IMR-90 (cell line): ENCODE measurements around the gene ACACB. TPM values are rescaled to one million over a fixed set of nuclear protein-coding genes. Genes with fewer than 3 reads are reported as not detected.

ENCODE experiments used
- ATAC-seq: fragments of 200-7000 bp; cut with Tn5 transposase; 2 replicates; pipeline ENCODE4 v1.9.1; 2020; ENCODE audit warnings: low read depth, mild to moderate bottlenecking, moderate library complexity
- BruUV-seq: library from RNA; stranded (reverse); fragments of 400-500 nt; replicated peaks from 2 replicates; lab custom pipeline; 2021; lab: Mats Ljungman, UMichigan
- CTCF ChIA-PET: fragments of 300-600 bp; formaldehyde crosslinking; extraction: SDS; loops from one replicate; lab custom pipeline; 2021; ENCODE audit warnings: antibody characterized with exemption; lab: Yijun Ruan, JAX
- POLR2A ChIA-PET: fragments of 300-600 bp; sonication (Branson Sonifier 250); formaldehyde crosslinking; loops from one replicate; lab custom pipeline; 2022; ENCODE audit warnings: antibody characterized with exemption; ENCODE audit not compliant: unreplicated experiment; lab: Charles Lee
- DNase-seq: peaks from one replicate; pipeline ENCODE4 v3.0.0; 2013
- H2AFZ ChIP-seq: replicated peaks from 2 replicates; pipeline ENCODE3; 2013; ENCODE audit warnings: low read length, mild to moderate bottlenecking; ENCODE audit not compliant: poor library complexity
- H2AK5ac ChIP-seq: 2 replicates; pipeline ENCODE4 v1.6.1; 2013; ENCODE audit warnings: low read depth, low read length, inconsistent platforms
- H2AK9ac ChIP-seq: replicated peaks from 2 replicates; pipeline ENCODE3; 2013; ENCODE audit warnings: mild to moderate bottlenecking, low read depth, low read length, moderate library complexity; ENCODE audit not compliant: poor library complexity
- H2BK120ac ChIP-seq: 2 replicates; pipeline ENCODE4 v1.6.1; 2013; ENCODE audit warnings: low read depth, low read length, inconsistent platforms
- H2BK15ac ChIP-seq: 3 replicates; pipeline ENCODE4 v1.6.1; 2013; ENCODE audit warnings: low read depth, low read length, inconsistent platforms
- H2BK20ac ChIP-seq: 2 replicates; pipeline ENCODE4 v1.6.1; 2013; ENCODE audit warnings: low read depth, mild to moderate bottlenecking, inconsistent platforms, low read length, moderate library complexity
- H2BK5ac ChIP-seq: 2 replicates; pipeline ENCODE4 v1.6.1; 2013; ENCODE audit warnings: mild to moderate bottlenecking, low read depth, low read length, inconsistent platforms; ENCODE audit not compliant: poor library complexity, severe bottlenecking
- H3K14ac ChIP-seq: replicated peaks from 2 replicates; pipeline ENCODE4 v1.6.1; 2013; ENCODE audit warnings: low read depth, low read length, inconsistent platforms
- H3K18ac ChIP-seq: 2 replicates; pipeline ENCODE4 v1.6.1; 2013; ENCODE audit warnings: low read depth, low read length, control low read depth
- H3K23ac ChIP-seq: 2 replicates; pipeline ENCODE4 v1.6.1; 2013; ENCODE audit warnings: low read depth, low read length, inconsistent platforms
- H3K27ac ChIP-seq: 2 replicates; pipeline ENCODE4 v1.5.1; 2013; ENCODE audit warnings: mild to moderate bottlenecking, control low read depth, low read length; ENCODE audit not compliant: insufficient read depth
- H3K27me3 ChIP-seq: 2 replicates; pipeline ENCODE4 v1.6.1; 2013; ENCODE audit warnings: low read length; ENCODE audit not compliant: control insufficient read depth, insufficient read depth
- H3K36me3 ChIP-seq: 2 replicates; pipeline ENCODE4 v1.6.1; 2013; ENCODE audit warnings: low read length, mixed read lengths; ENCODE audit not compliant: control insufficient read depth, insufficient read depth
- H3K4ac ChIP-seq: 2 replicates; pipeline ENCODE4 v1.6.1; 2013; ENCODE audit warnings: low read depth, low read length, inconsistent platforms
- H3K4me1 ChIP-seq: 2 replicates; pipeline ENCODE4 v1.6.1; 2013; ENCODE audit warnings: low read length, mixed read lengths; ENCODE audit not compliant: control insufficient read depth, insufficient read depth
- H3K4me2 ChIP-seq: 2 replicates; pipeline ENCODE4 v1.6.1; 2013; ENCODE audit warnings: low read depth, mild to moderate bottlenecking, control low read depth, low read length, moderate library complexity
- H3K4me3 ChIP-seq: 2 replicates; pipeline ENCODE4 v1.5.1; 2013; ENCODE audit warnings: low read depth, mild to moderate bottlenecking, control low read depth, low read length, moderate library complexity; ENCODE audit not compliant: insufficient read depth
- H3K56ac ChIP-seq: 2 replicates; pipeline ENCODE4 v1.6.1; 2013; ENCODE audit warnings: low read length, inconsistent platforms; ENCODE audit not compliant: insufficient read depth; ENCODE audit errors: extremely low read depth
- H3K79me1 ChIP-seq, 2 experiments: 2 replicates each; pipeline ENCODE4 v1.6.1; 2013; ENCODE audit warnings: low read length in 2 of 2, inconsistent platforms in 1 of 2, low read depth in 1 of 2
- H3K9ac ChIP-seq: 2 replicates; pipeline ENCODE4 v1.6.1; 2013; ENCODE audit warnings: low read depth, low read length, control low read depth
- H3K9me1 ChIP-seq: 2 replicates; pipeline ENCODE4 v1.6.1; 2013; ENCODE audit warnings: low read length, inconsistent platforms; ENCODE audit not compliant: insufficient read depth
- H3K9me3 ChIP-seq: 2 replicates; pipeline ENCODE4 v1.6.1; 2013; ENCODE audit warnings: low read length; ENCODE audit not compliant: control insufficient read depth, insufficient read depth
- H4K20me1 ChIP-seq: 2 replicates; pipeline ENCODE4 v1.6.1; 2013; ENCODE audit warnings: low read length, inconsistent platforms; ENCODE audit not compliant: insufficient read depth
- H4K5ac ChIP-seq: 2 replicates; pipeline ENCODE4 v1.6.1; 2013; ENCODE audit warnings: mild to moderate bottlenecking, low read depth, low read length, control low read depth
- H4K8ac ChIP-seq, 2 experiments: 2 replicates each; pipeline ENCODE4 v1.6.1; 2013; ENCODE audit warnings: low read depth in 2 of 2, low read length in 2 of 2, control low read depth in 1 of 2, inconsistent platforms in 1 of 2
- H4K91ac ChIP-seq: 2 replicates; pipeline ENCODE4 v1.6.1; 2013; ENCODE audit warnings: low read depth, low read length, inconsistent platforms; ENCODE audit not compliant: insufficient read depth
- BHLHE40 ChIP-seq: fragments of 150-350 bp; IDR thresholded peaks from 2 replicates; pipeline ENCODE4 v1.6.1; 2016; ENCODE audit warnings: mild to moderate bottlenecking, low read depth, low read length
- CEBPB ChIP-seq: IDR thresholded peaks from 2 replicates; pipeline ENCODE4 v1.6.1; 2012; ENCODE audit warnings: low read depth, low read length, improper control_type of control experiment
- CHD1 ChIP-seq: IDR thresholded peaks from 2 replicates; pipeline ENCODE4 v1.6.1; 2012; ENCODE audit warnings: low read depth, low read length, improper control_type of control experiment
- FOS ChIP-seq: fragments of 150-350 bp; IDR thresholded peaks from 2 replicates; pipeline ENCODE4 v1.6.1; 2016; ENCODE audit warnings: low read depth, low read length
- MAFK ChIP-seq: IDR thresholded peaks from 2 replicates; pipeline ENCODE4 v1.6.1; 2012; ENCODE audit warnings: low read depth, low read length, improper control_type of control experiment
- NFE2L2 ChIP-seq: fragments of 150-350 bp; IDR thresholded peaks from 2 replicates; pipeline ENCODE4 v1.6.1; 2016; ENCODE audit warnings: low read depth, mild to moderate bottlenecking, low read length
- POLR2A ChIP-seq: IDR thresholded peaks from 2 replicates; pipeline ENCODE4 v1.6.1; 2012; ENCODE audit warnings: mild to moderate bottlenecking, low read depth, low read length
- RAD21 ChIP-seq: IDR thresholded peaks from 2 replicates; pipeline ENCODE4 v1.6.1; 2012; ENCODE audit warnings: low read length, improper control_type of control experiment
- RCOR1 ChIP-seq: IDR thresholded peaks from 2 replicates; pipeline ENCODE4 v1.6.1; 2012; ENCODE audit warnings: mild to moderate bottlenecking, low read length, improper control_type of control experiment; ENCODE audit not compliant: insufficient replicate concordance
- SMC3 ChIP-seq: fragments of 150-350 bp; IDR thresholded peaks from 2 replicates; pipeline ENCODE4 v1.6.1; 2016; ENCODE audit warnings: low read depth, mild to moderate bottlenecking, antibody characterized with exemption, low read length, moderate library complexity
- WGBS, 2 experiments: methylation state at CpG; one replicate each; pipeline versions ENCODE4 v1.1.5 to v1.1.7; 2013; ENCODE audit warnings: missing lambda C conversion rate in 2 of 2; ENCODE audit not compliant: insufficient read length in 1 of 2; ENCODE audit errors: extremely low coverage in 2 of 2; 5-methylcytosine and 5-hydroxymethylcytosine counted together
- dilution Hi-C: fragments of 300-500 bp; cut with HindIII; formaldehyde crosslinking; loops from one replicate; pipeline ENCODE4 v1.14.3; 2018; ENCODE audit warnings: low sequenced_read_pairs; ENCODE audit not compliant: unreplicated experiment
- in situ Hi-C: fragments of 300-500 bp; cut with MboI; formaldehyde crosslinking; loops from 3 replicates; pipeline ENCODE4 v1.14.3; 2019; ENCODE audit warnings: low sequenced_read_pairs, inconsistent platforms, mixed read lengths
- intact Hi-C: fragments of 100-400 bp; cut with micrococcal nuclease; formaldehyde crosslinking; loops from 2 replicates; pipeline ENCODE4 v1.10.0; 2022
- polyA plus RNA-seq, 3 experiments: library from polyadenylated mRNA; depleted of rRNA; stranded (reverse); fragments of >200 nt; gene quantifications; 2 replicates each; pipeline ENCODE4 v1.2.3, GENCODE V29; 2012; ENCODE audit warnings: low replicate concordance in 1 of 3
- total RNA-seq: library from RNA; depleted of rRNA; stranded (reverse); fragments of >200 nt; gene quantifications from 2 replicates; pipeline ENCODE4 v1.2.3, GENCODE V29; 2012
- TF ChIP-seq, protein P1 (sequence below): fragments of 150-350 bp; IDR thresholded peaks from 2 replicates; pipeline ENCODE4 v1.6.1; 2016; ENCODE audit warnings: low read depth, mild to moderate bottlenecking, low read length, moderate library complexity, borderline replicate concordance
- TF ChIP-seq, protein P2 (sequence below): fragments of 150-350 bp; IDR thresholded peaks from 2 replicates; pipeline ENCODE4 v1.6.1; 2017; ENCODE audit warnings: mild to moderate bottlenecking, antibody characterized with exemption, low read length, low read depth

The ACACB gene
- total and polyA plus RNA-seq, 2 of the 4 experiments (the other 2 are of a cell fraction) = 2.0 to 2.1 TPM

DNA sequence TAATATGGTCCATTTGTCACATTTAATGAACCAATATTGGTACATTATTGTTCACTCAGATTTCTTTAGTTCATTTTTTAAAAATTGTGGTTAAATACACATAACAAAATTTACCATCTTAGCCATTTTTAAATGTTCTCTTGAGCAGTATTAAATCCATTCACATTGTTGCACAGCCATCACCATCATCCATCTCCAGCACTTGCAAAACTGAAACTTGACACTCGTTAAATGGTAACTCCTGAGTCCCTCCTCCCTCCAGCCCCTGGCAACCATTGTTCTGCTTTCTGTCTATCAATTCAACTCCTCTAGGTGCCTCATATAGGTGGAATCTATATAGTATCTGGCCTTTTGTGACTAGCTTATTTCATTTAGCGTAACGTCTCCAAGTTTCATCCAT lies 86.4 kb downstream of the ACACB start:
- WGBS, 2 experiments = no CpG with 5 or more reads among the region's 3 CpGs
- H3K27me3 ChIP-seq = no peaks in the 10 kb centered on the region
- CTCF ChIA-PET = no interaction called here

More for the DNA sequence above, 86.4 kb downstream of the ACACB start:
- DNase-seq (no peak), ATAC-seq (no peak)
- H3K9ac ChIP-seq = no peak overlapping the region
- no peak overlapping the region for H3K27ac ChIP-seq
- dilution Hi-C loops (no loop called here), intact Hi-C loops (no loop called here), in situ Hi-C loops (no loop called here)
- H3K56ac ChIP-seq = no peak overlapping the region
- no peaks in the 10 kb centered on the region for H3K9me3 ChIP-seq
- no peak overlapping the region for H4K5ac ChIP-seq
- H3K36me3 ChIP-seq = peaks cover 8% of the 10 kb centered on the region; the same call in 1 of the 2 replicates
- no peaks in the 10 kb centered on the region for H3K9me1 ChIP-seq
- no peak overlapping the region for H2BK15ac ChIP-seq
- H3K18ac ChIP-seq = no peak overlapping the region
- POLR2A ChIA-PET = no interaction called here
- H2AFZ ChIP-seq = no peak overlapping the region
- no peak overlapping the region for H2BK20ac ChIP-seq
- no peaks in the 10 kb centered on the region for H3K79me1 ChIP-seq
- no peak overlapping the region for H2BK120ac ChIP-seq
- TF ChIP-seq, protein P1, sequence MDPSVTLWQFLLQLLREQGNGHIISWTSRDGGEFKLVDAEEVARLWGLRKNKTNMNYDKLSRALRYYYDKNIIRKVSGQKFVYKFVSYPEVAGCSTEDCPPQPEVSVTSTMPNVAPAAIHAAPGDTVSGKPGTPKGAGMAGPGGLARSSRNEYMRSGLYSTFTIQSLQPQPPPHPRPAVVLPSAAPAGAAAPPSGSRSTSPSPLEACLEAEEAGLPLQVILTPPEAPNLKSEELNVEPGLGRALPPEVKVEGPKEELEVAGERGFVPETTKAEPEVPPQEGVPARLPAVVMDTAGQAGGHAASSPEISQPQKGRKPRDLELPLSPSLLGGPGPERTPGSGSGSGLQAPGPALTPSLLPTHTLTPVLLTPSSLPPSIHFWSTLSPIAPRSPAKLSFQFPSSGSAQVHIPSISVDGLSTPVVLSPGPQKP = no peak
- TF ChIP-seq MAFK (no peak), CHD1 (no peak), NFE2L2 (no peak), RAD21 (no peak), RCOR1 (no peak), POLR2A (no peak), SMC3 (no peak), FOS (no peak), BHLHE40 (no peak), CEBPB (no peak)
- TF ChIP-seq, protein P2, sequence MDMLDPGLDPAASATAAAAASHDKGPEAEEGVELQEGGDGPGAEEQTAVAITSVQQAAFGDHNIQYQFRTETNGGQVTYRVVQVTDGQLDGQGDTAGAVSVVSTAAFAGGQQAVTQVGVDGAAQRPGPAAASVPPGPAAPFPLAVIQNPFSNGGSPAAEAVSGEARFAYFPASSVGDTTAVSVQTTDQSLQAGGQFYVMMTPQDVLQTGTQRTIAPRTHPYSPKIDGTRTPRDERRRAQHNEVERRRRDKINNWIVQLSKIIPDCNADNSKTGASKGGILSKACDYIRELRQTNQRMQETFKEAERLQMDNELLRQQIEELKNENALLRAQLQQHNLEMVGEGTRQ = no peak
- H2AK9ac ChIP-seq = no peak overlapping the region
- H3K4ac ChIP-seq = no peak overlapping the region
- BruUV-seq = no TSS peak
- no peak overlapping the region for H4K8ac ChIP-seq
- H3K4me2 ChIP-seq = no peak overlapping the region
- H4K91ac ChIP-seq = no peak overlapping the region
- H2AK5ac ChIP-seq = no peak overlapping the region
- H3K23ac ChIP-seq = no peak overlapping the region
- H3K14ac ChIP-seq = no peak overlapping the region
- no peak overlapping the region for H3K4me3 ChIP-seq
- no peaks in the 10 kb centered on the region for H4K20me1 ChIP-seq
- no peaks in the 10 kb centered on the region for H3K4me1 ChIP-seq
- no peak overlapping the region for H2BK5ac ChIP-seq
